ENCODE measurements around the gene DDR1.

GRCh38 chr6:30917487-30917886 lies 33.2 kb downstream of the DDR1 start:
- TF ChIP-seq, protein P1, sequence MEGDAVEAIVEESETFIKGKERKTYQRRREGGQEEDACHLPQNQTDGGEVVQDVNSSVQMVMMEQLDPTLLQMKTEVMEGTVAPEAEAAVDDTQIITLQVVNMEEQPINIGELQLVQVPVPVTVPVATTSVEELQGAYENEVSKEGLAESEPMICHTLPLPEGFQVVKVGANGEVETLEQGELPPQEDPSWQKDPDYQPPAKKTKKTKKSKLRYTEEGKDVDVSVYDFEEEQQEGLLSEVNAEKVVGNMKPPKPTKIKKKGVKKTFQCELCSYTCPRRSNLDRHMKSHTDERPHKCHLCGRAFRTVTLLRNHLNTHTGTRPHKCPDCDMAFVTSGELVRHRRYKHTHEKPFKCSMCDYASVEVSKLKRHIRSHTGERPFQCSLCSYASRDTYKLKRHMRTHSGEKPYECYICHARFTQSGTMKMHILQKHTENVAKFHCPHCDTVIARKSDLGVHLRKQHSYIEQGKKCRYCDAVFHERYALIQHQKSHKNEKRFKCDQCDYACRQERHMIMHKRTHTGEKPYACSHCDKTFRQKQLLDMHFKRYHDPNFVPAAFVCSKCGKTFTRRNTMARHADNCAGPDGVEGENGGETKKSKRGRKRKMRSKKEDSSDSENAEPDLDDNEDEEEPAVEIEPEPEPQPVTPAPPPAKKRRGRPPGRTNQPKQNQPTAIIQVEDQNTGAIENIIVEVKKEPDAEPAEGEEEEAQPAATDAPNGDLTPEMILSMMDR (conservative IDR thresholded peaks at IDR 0.05 in 1 of 2, IDR thresholded peaks at IDR 0.05 in 1 of 2; ENCODE audit: extremely low read depth in 1 of 2, insufficient read depth in 1 of 2, low read depth in 1 of 2, low read length in 2 of 2): no peak
- TF ChIP-seq EZH2 (IDR thresholded peaks at IDR 0.05; ENCODE audit: borderline replicate concordance, low read length): no peak
